ENCODE data around the gene CEP20. TPM values are rescaled to one million over a fixed set of nuclear protein-coding genes. Genes with fewer than 3 reads are reported as not detected.

Gene CEP20
- total RNA-seq, 1 donor from 2014 or later = 28.2 TPM

- no peaks in the 10 kb centered on the region for H3K27me3 ChIP-seq
- intact Hi-C loops (cut with DNase I) = no loop called here
- peak in 1 of 2 donors; percentile 77 for TF ChIP-seq POLR2AphosphoS5 (IDR thresholded peaks at IDR 0.05; ENCODE audit: insufficient read depth in 1 of 2, low read depth in 1 of 2)
- no peak for TF ChIP-seq POLR2A (IDR thresholded peaks at IDR 0.05)
- no peak for TF ChIP-seq CTCF (IDR thresholded peaks at IDR 0.05)
- H3K9me3 ChIP-seq = no peaks in the 10 kb centered on the region
- H3K36me3 ChIP-seq = no peaks in the 10 kb centered on the region
- no peak for DNase-seq (ENCODE audit: extremely low spot score in 2 of 2)
- no peak overlapping the region for H3K4me3 ChIP-seq
- no peak overlapping the region for H3K27ac ChIP-seq
- H3K4me1 ChIP-seq = no peaks in the 10 kb centered on the region
These were observed 65.4 kb downstream of the CEP20 start for GRCh38 chr16:15822957-15823356.

DNA sequence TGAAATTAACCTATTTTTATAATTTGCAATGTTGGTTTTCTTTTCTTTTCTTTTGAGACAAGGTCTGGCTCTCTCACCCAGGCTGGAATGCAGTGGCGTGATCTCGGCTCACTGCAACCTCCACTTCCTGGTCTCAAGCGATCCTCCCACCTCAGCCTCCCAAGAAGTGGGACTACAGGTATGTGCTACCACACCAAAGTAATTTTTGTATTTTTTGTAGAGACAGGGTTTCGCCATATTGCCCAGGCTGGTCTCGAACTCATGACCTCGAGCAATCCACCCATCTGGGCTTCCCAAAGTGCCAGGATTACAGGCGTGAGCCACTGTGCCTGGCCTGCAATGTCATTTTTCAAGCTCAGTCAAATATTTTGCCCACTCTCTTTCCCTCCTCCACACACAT, 67.6 kb downstream of the CEP20 start:
- DNase-seq (ENCODE audit: extremely low spot score in 2 of 2) = no peak
- no peaks in the 10 kb centered on the region for H3K36me3 ChIP-seq
- H3K9me3 ChIP-seq = no peaks in the 10 kb centered on the region
- H3K4me1 ChIP-seq = no peaks in the 10 kb centered on the region
- intact Hi-C loops (cut with DNase I) = no loop called here
- H3K4me3 ChIP-seq = no peak overlapping the region
- no peak for TF ChIP-seq CTCF (IDR thresholded peaks at IDR 0.05)
- no peak for TF ChIP-seq POLR2A (IDR thresholded peaks at IDR 0.05)
- TF ChIP-seq POLR2AphosphoS5 (IDR thresholded peaks at IDR 0.05; ENCODE audit: insufficient read depth in 1 of 2, low read depth in 1 of 2) = no peak
- H3K27me3 ChIP-seq = no peaks in the 10 kb centered on the region
- H3K27ac ChIP-seq = no peak overlapping the region

DNA sequence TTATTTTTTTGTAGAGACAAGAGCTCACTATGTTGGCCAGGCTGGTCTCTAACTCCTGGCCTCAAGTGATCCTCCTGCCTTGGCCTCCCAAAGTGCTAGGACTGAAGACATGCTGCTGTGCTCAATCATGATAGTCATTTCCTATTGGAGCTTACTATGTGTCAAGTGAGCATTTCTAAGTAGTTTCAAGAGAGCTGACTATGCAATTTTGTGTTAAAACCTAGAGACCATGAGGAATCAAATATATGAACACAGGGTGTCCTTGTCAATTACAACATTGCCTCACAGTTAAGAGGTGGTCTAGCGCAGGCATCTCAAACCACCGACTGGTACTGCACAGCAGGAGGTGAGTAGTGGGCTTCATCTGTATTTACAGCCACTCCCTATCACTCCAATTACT, 69.4 kb downstream of the CEP20 start:
- TF ChIP-seq POLR2A (IDR thresholded peaks at IDR 0.05) (no peak), POLR2AphosphoS5 (IDR thresholded peaks at IDR 0.05; ENCODE audit: insufficient read depth in 1 of 2, low read depth in 1 of 2) (no peak), CTCF (IDR thresholded peaks at IDR 0.05) (no peak)
- no peaks in the 10 kb centered on the region for H3K36me3 ChIP-seq
- no peaks in the 10 kb centered on the region for H3K9me3 ChIP-seq
- DNase-seq (ENCODE audit: extremely low spot score in 2 of 2) = no peak
- no peak overlapping the region for H3K27ac ChIP-seq
- no peak overlapping the region for H3K4me3 ChIP-seq
- no peaks in the 10 kb centered on the region for H3K27me3 ChIP-seq
- intact Hi-C loops (cut with DNase I) = no loop called here
- H3K4me1 ChIP-seq = no peaks in the 10 kb centered on the region

DNA sequence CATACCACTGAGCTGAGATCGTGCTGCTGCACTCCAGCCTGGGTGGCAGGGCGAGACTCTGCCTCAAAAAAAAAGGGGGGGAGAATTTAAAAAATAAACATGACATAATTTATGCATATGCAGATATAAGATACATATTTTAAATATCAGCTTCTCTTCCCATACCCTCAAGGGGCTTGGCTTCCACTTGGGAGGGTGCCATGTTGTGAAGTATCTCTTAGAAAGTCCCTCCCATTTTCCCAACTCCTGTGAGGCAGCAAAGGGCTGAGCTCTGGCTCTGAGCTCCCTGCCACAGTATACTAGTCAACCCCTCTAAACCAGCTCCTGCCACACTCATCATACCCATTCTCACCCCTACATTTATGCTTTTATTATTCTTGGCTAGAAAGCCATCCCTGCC, 71.0 kb downstream of the CEP20 start:
- DNase-seq (ENCODE audit: extremely low spot score in 2 of 2) = no peak
- Histone ChIP-seq H3K4me3 (no peak overlapping the region), H3K9me3 (no peaks in the 10 kb centered on the region), H3K27me3 (no peaks in the 10 kb centered on the region), H3K27ac (no peak overlapping the region), H3K36me3 (no peaks in the 10 kb centered on the region), H3K4me1 (peaks cover 4% of the 10 kb centered on the region)
- intact Hi-C loops (cut with DNase I) = no loop called here
- no peak for TF ChIP-seq POLR2AphosphoS5 (IDR thresholded peaks at IDR 0.05; ENCODE audit: insufficient read depth in 1 of 2, low read depth in 1 of 2)

- H3K4me1 ChIP-seq = peaks cover 16% of the 10 kb centered on the region
- H3K27ac ChIP-seq = no peak overlapping the region
- no peaks in the 10 kb centered on the region for H3K9me3 ChIP-seq
- no peaks in the 10 kb centered on the region for H3K36me3 ChIP-seq
- H3K27me3 ChIP-seq = no peaks in the 10 kb centered on the region
- no peak for DNase-seq (ENCODE audit: extremely low spot score in 2 of 2)
- no peak overlapping the region for H3K4me3 ChIP-seq
- intact Hi-C loops (cut with DNase I) = no loop called here
- TF ChIP-seq CTCF (IDR thresholded peaks at IDR 0.05) = no peak
- no peak for TF ChIP-seq POLR2AphosphoS5 (IDR thresholded peaks at IDR 0.05; ENCODE audit: insufficient read depth in 1 of 2, low read depth in 1 of 2)
- no peak for TF ChIP-seq POLR2A (IDR thresholded peaks at IDR 0.05)
These were observed 72.2 kb downstream of the CEP20 start for GRCh38 chr16:15816228-15816627.

Small RNA genes within 50 kb of the gene (small RNA-seq; reads per million reads assigned to genes)
- gene RNU6-213P = not detected

Other genes with a start within 250 kb of the CEP20 start
- 39.0 TPM for gene MARF1, start 245.4 kb downstream of the CEP20 start, total RNA-seq
- gene NDE1, start 238.4 kb downstream of the CEP20 start, total RNA-seq = 55.0 TPM
- 822 TPM for gene MYH11, start 31.6 kb downstream of the CEP20 start, total RNA-seq
- 47.9 TPM for gene ABCC1, start 61.0 kb upstream of the CEP20 start, total RNA-seq

All from vagina (tissue), 2 donors.